Kidney epithelial cell (primary cell): ENCODE data around the gene RPS6KA5. TPM values are rescaled to one million over a fixed set of nuclear protein-coding genes. Genes with fewer than 3 reads are reported as not detected.

Source experiments
- DNase-seq: peaks from one replicate; pipeline ENCODE4 v3.0.0-alpha.2; 2010; ENCODE audit warnings: low read depth
- H3K27me3 ChIP-seq: 2 replicates; pipeline ENCODE4 v1.6.0; 2011; ENCODE audit warnings: low read length; ENCODE audit not compliant: control insufficient read depth, insufficient read depth
- H3K36me3 ChIP-seq: 2 replicates; pipeline ENCODE4 v1.5.1; 2011; ENCODE audit warnings: low read length; ENCODE audit not compliant: control insufficient read depth, insufficient read depth
- H3K4me3 ChIP-seq: 2 replicates; pipeline ENCODE4 v1.5.1; 2011; ENCODE audit warnings: low read depth, mild to moderate bottlenecking, control low read depth, low read length
- CTCF ChIP-seq: IDR thresholded peaks from 2 replicates; pipeline ENCODE4 v1.5.1; 2011; ENCODE audit warnings: mild to moderate bottlenecking, moderate library complexity, low read length, control low read depth, inconsistent platforms; ENCODE audit not compliant: insufficient read depth, poor library complexity, severe bottlenecking
- total RNA-seq: library from RNA; depleted of rRNA; stranded (reverse); fragments of >200 nt; gene quantifications from 2 replicates; pipeline ENCODE4 v1.2.3, GENCODE V29; 2015

The RPS6KA5 gene
- total RNA-seq, 1 donor from 2014 or later: 3.7 TPM

GRCh38 chr14:90971687-90972086 is 88.8 kb downstream of the RPS6KA5 start:
- no peak for TF ChIP-seq CTCF
- no peak for DNase-seq
- Histone ChIP-seq H3K36me3 (no peaks in the 10 kb centered on the region), H3K27me3 (no peaks in the 10 kb centered on the region), H3K4me3 (no peak overlapping the region)

GRCh38 chr14:90970167-90970600 is 90.3 kb downstream of the RPS6KA5 start:
- no peaks in the 10 kb centered on the region for H3K36me3 ChIP-seq
- DNase-seq: peak; percentile 5
- no peaks in the 10 kb centered on the region for H3K27me3 ChIP-seq
- TF ChIP-seq CTCF: no peak
- no peak overlapping the region for H3K4me3 ChIP-seq

GRCh38 chr14:90969531-90970166 is 90.8 kb downstream of the RPS6KA5 start:
- no peak overlapping the region for H3K4me3 ChIP-seq
- no peak for TF ChIP-seq CTCF
- H3K36me3 ChIP-seq: no peaks in the 10 kb centered on the region
- H3K27me3 ChIP-seq: no peaks in the 10 kb centered on the region
- no peak for DNase-seq

GRCh38 chr14:90968025-90968424 is 92.4 kb downstream of the RPS6KA5 start:
- H3K4me3 ChIP-seq: no peak overlapping the region
- H3K27me3 ChIP-seq: no peaks in the 10 kb centered on the region
- DNase-seq: no peak
- no peak for TF ChIP-seq CTCF
- no peaks in the 10 kb centered on the region for H3K36me3 ChIP-seq

- H3K27me3 ChIP-seq: no peaks in the 10 kb centered on the region
- H3K4me3 ChIP-seq: no peak overlapping the region
- no peak for DNase-seq
- H3K36me3 ChIP-seq: no peaks in the 10 kb centered on the region
- TF ChIP-seq CTCF: no peak
These were observed 93.9 kb downstream of the RPS6KA5 start for GRCh38 chr14:90966493-90966892.

GRCh38 chr14:90965765-90966164 is 94.7 kb downstream of the RPS6KA5 start:
- Histone ChIP-seq H3K27me3 (no peaks in the 10 kb centered on the region), H3K36me3 (no peaks in the 10 kb centered on the region), H3K4me3 (no peak overlapping the region)
- DNase-seq: no peak
- TF ChIP-seq CTCF: no peak
